Breast epithelium (tissue), 3 donors: Measurements from ENCODE around the gene APLN.

Experiments used
- POLR2AphosphoS5 ChIP-seq, 3 donors: sonication (generic); formaldehyde crosslinking; IDR thresholded peaks; one replicate each; pipeline ENCODE4 v1.6.1; 2017; ENCODE audit warnings: antibody characterized with exemption in 3 of 3
- TF ChIP-seq, protein P1 (sequence below), 3 donors: fragments of 450-650 bp; IDR thresholded peaks; one replicate each; pipeline ENCODE4 v1.5.1; 2016 to 2017; ENCODE audit warnings: antibody characterized with exemption in 3 of 3, mild to moderate bottlenecking in 3 of 3, moderate library complexity in 3 of 3

DNA sequence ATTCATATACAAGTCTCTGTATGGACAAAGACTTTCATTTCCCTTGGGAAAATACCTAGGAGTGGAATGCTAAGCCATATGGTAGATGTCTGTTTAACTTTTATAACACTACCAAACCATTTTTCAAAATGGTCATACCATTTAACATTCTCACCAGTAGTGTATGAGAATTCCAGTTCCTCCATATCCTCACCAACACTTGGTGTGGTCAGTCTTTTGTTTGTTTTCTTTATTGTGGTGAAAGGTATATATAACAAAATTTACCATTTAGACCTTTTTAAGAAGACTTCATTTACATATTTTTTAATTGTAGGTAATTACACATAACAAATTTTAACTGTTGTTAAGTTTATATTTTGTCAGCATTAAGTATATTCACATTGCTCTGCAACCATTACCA, 12.7 kb upstream of the APLN start:
- TF ChIP-seq, protein P1, sequence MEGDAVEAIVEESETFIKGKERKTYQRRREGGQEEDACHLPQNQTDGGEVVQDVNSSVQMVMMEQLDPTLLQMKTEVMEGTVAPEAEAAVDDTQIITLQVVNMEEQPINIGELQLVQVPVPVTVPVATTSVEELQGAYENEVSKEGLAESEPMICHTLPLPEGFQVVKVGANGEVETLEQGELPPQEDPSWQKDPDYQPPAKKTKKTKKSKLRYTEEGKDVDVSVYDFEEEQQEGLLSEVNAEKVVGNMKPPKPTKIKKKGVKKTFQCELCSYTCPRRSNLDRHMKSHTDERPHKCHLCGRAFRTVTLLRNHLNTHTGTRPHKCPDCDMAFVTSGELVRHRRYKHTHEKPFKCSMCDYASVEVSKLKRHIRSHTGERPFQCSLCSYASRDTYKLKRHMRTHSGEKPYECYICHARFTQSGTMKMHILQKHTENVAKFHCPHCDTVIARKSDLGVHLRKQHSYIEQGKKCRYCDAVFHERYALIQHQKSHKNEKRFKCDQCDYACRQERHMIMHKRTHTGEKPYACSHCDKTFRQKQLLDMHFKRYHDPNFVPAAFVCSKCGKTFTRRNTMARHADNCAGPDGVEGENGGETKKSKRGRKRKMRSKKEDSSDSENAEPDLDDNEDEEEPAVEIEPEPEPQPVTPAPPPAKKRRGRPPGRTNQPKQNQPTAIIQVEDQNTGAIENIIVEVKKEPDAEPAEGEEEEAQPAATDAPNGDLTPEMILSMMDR (IDR thresholded peaks at IDR 0.05): no peak
- no peak for TF ChIP-seq POLR2AphosphoS5 (IDR thresholded peaks at IDR 0.05)
